Activated CD8-positive, alpha-beta T cell treated with anti-CD3 and anti-CD28 coated beads for 36 hours (primary cell): ENCODE data around the gene CYB561D2. TPM values are rescaled to one million over a fixed set of nuclear protein-coding genes. Genes with fewer than 3 reads are reported as not detected.

ENCODE experiments used
- ATAC-seq: fragments of 200-7000 bp; cut with Tn5 transposase; one replicate; pipeline ENCODE4 v1.10.0; 2021; ENCODE audit warnings: mild to moderate bottlenecking, moderate library complexity
- CTCF ChIA-PET: fragments of 350-600 bp; sonication (Branson Sonifier 250); formaldehyde crosslinking; loops from one replicate; lab custom pipeline; 2021; ENCODE audit warnings: antibody characterized with exemption; lab: Charles Lee
- POLR2A ChIA-PET: fragments of 350-600 bp; sonication (Branson Sonifier 250); formaldehyde crosslinking; loops from one replicate; lab custom pipeline; 2021; ENCODE audit warnings: antibody characterized with exemption; lab: Charles Lee
- DNase-seq: peaks from one replicate; pipeline ENCODE4 v3.0.0-alpha.2; 2020
- H3K27ac Mint-ChIP-seq: one replicate; pipeline ENCODE4 v1.8.0; 2021; ENCODE audit warnings: mild to moderate bottlenecking, mixed read lengths
- H3K27me3 Mint-ChIP-seq: one replicate; pipeline ENCODE4 v1.8.0; 2021; ENCODE audit warnings: mixed read lengths
- H3K36me3 Mint-ChIP-seq: one replicate; pipeline ENCODE4 v1.8.0; 2021; ENCODE audit warnings: low read depth, mixed read lengths
- H3K4me1 Mint-ChIP-seq: one replicate; pipeline ENCODE4 v1.8.0; 2021; ENCODE audit warnings: low read depth, mixed read lengths
- H3K4me3 Mint-ChIP-seq: one replicate; pipeline ENCODE4 v1.8.0; 2021; ENCODE audit warnings: mild to moderate bottlenecking, moderate library complexity, mixed read lengths
- H3K9me3 Mint-ChIP-seq: one replicate; pipeline ENCODE4 v1.8.0; 2021; ENCODE audit warnings: mixed read lengths
- CTCF ChIP-seq: fragments of 200-600 bp; IDR thresholded peaks from one replicate; pipeline ENCODE4 v1.8.0; 2022; ENCODE audit warnings: antibody characterized with exemption, mild to moderate bottlenecking
- intact Hi-C: fragments of 100-400 bp; cut with micrococcal nuclease; formaldehyde crosslinking; loops from one replicate; pipeline ENCODE4 v1.10.0; 2022
- total RNA-seq, 2 experiments: library from RNA; stranded (reverse); gene quantifications; one replicate each; pipeline ENCODE4 v1.2.3, GENCODE V29; 2021

CYB561D2 gene
- total RNA-seq, 2 experiments from 2014 or later, result 17.1 to 18.2 TPM

- DNase-seq, result no peak
- ATAC-seq, result peak; percentile 45
- ChIA-PET CTCF (no interaction called here), POLR2A (no interaction called here)
- no peak overlapping the region for H3K27ac Mint-ChIP-seq
- no peak overlapping the region for H3K4me3 Mint-ChIP-seq
- no peaks in the 10 kb centered on the region for H3K27me3 Mint-ChIP-seq
- H3K4me1 Mint-ChIP-seq, result peaks cover 5% of the 10 kb centered on the region
- no peak for TF ChIP-seq CTCF
- no peaks in the 10 kb centered on the region for H3K36me3 Mint-ChIP-seq
- no peaks in the 10 kb centered on the region for H3K9me3 Mint-ChIP-seq
- intact Hi-C loops, result no loop called here
These were observed 24.7 kb downstream of the CYB561D2 start for GRCh38 chr3:50375258-50375931.

- ChIA-PET CTCF (no interaction called here), POLR2A (no interaction called here)
- ATAC-seq (no peak), DNase-seq (no peak)
- no peaks in the 10 kb centered on the region for H3K27me3 Mint-ChIP-seq
- H3K9me3 Mint-ChIP-seq, result no peaks in the 10 kb centered on the region
- no peak for TF ChIP-seq CTCF
- no peak overlapping the region for H3K27ac Mint-ChIP-seq
- H3K4me1 Mint-ChIP-seq, result peaks cover 3% of the 10 kb centered on the region
- intact Hi-C loops, result no loop called here
- no peaks in the 10 kb centered on the region for H3K36me3 Mint-ChIP-seq
- no peak overlapping the region for H3K4me3 Mint-ChIP-seq
These were observed 27.4 kb downstream of the CYB561D2 start for GRCh38 chr3:50378024-50378423.

- no peak for TF ChIP-seq CTCF
- Mint-ChIP-seq H3K4me1 (no peaks in the 10 kb centered on the region), H3K36me3 (no peaks in the 10 kb centered on the region), H3K4me3 (no peak overlapping the region), H3K27ac (no peak overlapping the region), H3K9me3 (no peaks in the 10 kb centered on the region), H3K27me3 (no peaks in the 10 kb centered on the region)
- ChIA-PET POLR2A (no interaction called here), CTCF (no interaction called here)
- intact Hi-C loops, result no loop called here
- ATAC-seq, result no peak
- no peak for DNase-seq
These were observed 28.1 kb downstream of the CYB561D2 start for GRCh38 chr3:50378757-50379156.

GRCh38 chr3:50380405-50381085 is 29.9 kb downstream of the CYB561D2 start:
- no peak overlapping the region for H3K4me3 Mint-ChIP-seq
- CTCF ChIA-PET, result interaction anchor here (1.1 to 1.2 kb wide), 3 partner anchors 138 to 296 kb away, joined by 3 to 5 read pairs (median 4); no protein-coding TSS in a partner anchor
- POLR2A ChIA-PET, result no interaction called here
- H3K4me1 Mint-ChIP-seq, result no peaks in the 10 kb centered on the region
- no peak for TF ChIP-seq CTCF
- no peak for DNase-seq
- no peak overlapping the region for H3K27ac Mint-ChIP-seq
- no peak for ATAC-seq
- intact Hi-C loops, result no loop called here
- H3K9me3 Mint-ChIP-seq, result no peaks in the 10 kb centered on the region
- H3K36me3 Mint-ChIP-seq, result no peaks in the 10 kb centered on the region
- no peaks in the 10 kb centered on the region for H3K27me3 Mint-ChIP-seq

- H3K36me3 Mint-ChIP-seq, result no peaks in the 10 kb centered on the region
- no peaks in the 10 kb centered on the region for H3K9me3 Mint-ChIP-seq
- no peaks in the 10 kb centered on the region for H3K4me1 Mint-ChIP-seq
- POLR2A ChIA-PET, result no interaction called here
- H3K27me3 Mint-ChIP-seq, result no peaks in the 10 kb centered on the region
- CTCF ChIA-PET, result interaction anchor here (1.1 to 1.2 kb wide), 3 partner anchors 137 to 295 kb away, joined by 3 to 5 read pairs (median 4); no protein-coding TSS in a partner anchor
- DNase-seq, result no peak
- TF ChIP-seq CTCF, result no peak
- H3K4me3 Mint-ChIP-seq, result no peak overlapping the region
- no peak overlapping the region for H3K27ac Mint-ChIP-seq
- ATAC-seq, result no peak
- intact Hi-C loops, result no loop called here
These were observed 30.7 kb downstream of the CYB561D2 start for GRCh38 chr3:50381383-50381782.
